Stomach (tissue), 4 donors: Measurements from ENCODE around the gene HK1.

Experiments used
- POLR2A ChIP-seq, 4 donors: fragments of 450-650 bp; IDR thresholded peaks; one replicate each; pipeline ENCODE4 v1.6.1; 2016; ENCODE audit warnings: antibody characterized with exemption in 4 of 4, control low read depth in 2 of 4, mild to moderate bottlenecking in 1 of 4, moderate library complexity in 1 of 4
- TF ChIP-seq, protein P1 (sequence below), 7 experiments: fragments of 450-650 bp in 4 of 7; fragments of 200-600 bp in 3 of 7; sonication (generic) in 3 of 7; IDR thresholded peaks; one replicate each; pipeline ENCODE4 v1.5.1; 2016 to 2019; ENCODE audit warnings: antibody characterized with exemption in 7 of 7, control low read depth in 2 of 7, mild to moderate bottlenecking in 1 of 7

DNA sequence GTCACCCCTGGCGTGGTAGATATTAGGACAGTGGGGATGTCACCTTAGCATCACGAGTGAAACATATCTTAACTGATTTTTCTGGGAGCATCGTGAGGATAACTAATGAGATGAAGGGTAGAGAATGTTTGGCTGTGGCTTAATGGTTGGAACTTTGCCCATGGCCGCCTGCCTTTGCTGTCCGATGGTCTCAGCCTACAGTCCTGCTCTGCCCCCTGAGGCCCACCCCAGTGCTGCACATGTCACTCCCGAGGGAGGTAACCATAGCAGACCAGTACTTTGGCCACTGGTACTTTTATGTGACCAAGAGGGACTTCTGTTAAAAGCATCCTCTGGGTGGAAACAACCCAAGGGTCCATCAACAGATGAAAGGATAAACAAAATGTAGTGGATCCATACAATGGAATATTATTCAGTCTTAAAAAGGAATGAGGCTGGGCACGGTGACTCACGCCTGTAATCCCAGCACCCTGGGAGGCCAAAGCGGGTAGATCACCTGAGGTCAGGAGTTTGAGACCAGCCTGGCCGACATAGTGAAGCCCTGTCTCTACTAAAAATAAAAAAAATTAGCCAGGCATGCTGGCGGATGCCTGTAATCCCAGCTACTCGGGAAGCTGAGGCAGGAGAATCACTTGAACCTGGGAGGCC lies 80.0 kb downstream of the HK1 start:
- TF ChIP-seq, protein P1, sequence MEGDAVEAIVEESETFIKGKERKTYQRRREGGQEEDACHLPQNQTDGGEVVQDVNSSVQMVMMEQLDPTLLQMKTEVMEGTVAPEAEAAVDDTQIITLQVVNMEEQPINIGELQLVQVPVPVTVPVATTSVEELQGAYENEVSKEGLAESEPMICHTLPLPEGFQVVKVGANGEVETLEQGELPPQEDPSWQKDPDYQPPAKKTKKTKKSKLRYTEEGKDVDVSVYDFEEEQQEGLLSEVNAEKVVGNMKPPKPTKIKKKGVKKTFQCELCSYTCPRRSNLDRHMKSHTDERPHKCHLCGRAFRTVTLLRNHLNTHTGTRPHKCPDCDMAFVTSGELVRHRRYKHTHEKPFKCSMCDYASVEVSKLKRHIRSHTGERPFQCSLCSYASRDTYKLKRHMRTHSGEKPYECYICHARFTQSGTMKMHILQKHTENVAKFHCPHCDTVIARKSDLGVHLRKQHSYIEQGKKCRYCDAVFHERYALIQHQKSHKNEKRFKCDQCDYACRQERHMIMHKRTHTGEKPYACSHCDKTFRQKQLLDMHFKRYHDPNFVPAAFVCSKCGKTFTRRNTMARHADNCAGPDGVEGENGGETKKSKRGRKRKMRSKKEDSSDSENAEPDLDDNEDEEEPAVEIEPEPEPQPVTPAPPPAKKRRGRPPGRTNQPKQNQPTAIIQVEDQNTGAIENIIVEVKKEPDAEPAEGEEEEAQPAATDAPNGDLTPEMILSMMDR (IDR thresholded peaks at IDR 0.05): no peak
- TF ChIP-seq POLR2A (IDR thresholded peaks at IDR 0.05): no peak
